ENCODE measurements around the gene CPNE1.
A peak's percentile ranks its signal among the peaks of the same experiment; 100 is the strongest.

CPNE1 gene

DNA sequence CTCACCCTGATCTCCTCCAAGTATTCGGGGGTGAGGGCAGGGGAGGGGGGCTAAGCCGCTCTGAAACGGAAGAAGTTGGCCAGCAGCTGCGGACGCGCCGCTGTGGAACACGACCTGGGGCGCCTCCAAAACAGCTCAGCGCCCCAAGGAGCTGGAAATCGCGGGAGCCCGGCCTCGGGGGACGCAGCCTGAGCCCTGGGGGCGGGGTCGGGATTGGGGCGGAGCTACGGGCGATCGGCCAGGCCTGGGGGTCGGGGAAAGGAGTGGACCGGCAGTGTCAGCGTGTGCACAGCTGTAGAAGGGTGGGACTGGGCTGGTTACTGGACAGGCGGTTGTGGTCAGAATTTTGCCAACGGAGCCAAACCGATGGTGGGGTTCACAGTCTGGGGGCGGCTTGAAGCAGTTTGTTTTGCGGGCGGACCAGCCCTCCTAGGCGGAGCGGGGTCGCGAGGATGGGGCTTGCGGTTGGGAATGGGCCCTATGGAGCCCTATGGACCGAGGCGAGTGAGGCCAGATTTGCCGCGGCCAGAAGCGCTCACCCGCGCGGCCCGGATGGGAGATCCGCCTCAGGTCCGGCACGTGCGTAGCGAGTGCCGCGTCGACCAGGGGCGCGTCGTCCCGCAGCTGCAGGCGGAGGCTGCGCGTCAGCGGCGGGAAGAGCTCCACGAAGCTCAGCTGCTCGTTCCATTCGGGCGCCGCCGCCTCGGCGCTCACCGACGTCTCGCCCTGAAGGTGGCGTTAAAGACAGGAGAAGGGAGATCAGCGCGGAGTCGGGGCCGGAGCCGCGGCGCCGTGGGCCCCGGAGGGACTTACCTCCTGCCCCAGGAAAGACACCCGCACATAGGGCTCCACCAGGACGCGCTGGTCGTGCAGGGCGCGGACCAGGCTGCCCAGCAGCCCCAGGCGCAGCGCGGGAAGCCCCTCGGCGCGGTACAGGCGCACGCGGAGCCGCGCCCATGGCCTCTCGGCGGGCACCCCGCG is 63.4 kb downstream of the CPNE1 start:
- FAIRE-seq (peak; percentile 39), DNase-seq (ENCODE audit: insufficient read length, low spot score) (peak; percentile 70)

DNA sequence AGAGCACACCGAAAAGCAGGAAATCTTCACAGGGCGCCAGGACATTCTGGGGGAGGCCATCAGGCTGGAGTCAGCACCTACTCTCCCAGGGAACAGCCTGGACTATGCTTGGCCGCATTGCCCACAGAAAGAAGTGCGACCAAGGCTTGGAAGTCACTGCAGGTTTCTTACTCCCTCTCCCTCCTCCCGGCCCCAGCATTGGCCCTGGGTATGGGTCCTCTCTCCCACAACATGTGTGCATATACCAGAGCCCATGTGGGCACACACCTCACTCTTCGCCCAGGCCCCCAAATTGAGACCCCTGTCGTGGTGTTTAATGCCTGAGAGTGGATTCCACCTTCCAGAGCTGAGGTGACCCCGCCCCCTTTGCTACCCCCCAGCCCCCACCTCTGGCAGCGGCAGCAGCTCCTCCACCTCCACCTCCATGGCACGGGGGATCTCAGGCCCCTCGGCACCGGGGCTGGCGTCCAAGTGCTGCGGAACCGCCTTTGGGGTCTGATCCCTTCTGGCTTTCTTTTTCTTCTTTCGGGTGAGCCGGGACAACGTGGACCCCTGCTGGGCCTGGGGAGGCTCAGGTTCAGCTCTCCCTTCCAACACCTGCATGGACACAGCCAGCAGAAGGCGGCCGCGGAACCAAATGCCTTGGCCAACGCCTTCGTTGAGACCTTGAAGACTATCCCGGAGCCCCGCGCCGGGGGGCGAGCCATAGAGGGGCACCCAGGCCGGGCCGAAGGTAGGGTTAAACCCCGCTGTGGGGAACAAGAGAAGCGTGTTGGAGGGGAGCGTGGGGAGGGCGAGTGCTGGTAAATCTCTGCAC is 64.3 kb downstream of the CPNE1 start:
- DNase-seq (ENCODE audit: insufficient read length, low spot score) (no peak), FAIRE-seq (no peak)

DNA sequence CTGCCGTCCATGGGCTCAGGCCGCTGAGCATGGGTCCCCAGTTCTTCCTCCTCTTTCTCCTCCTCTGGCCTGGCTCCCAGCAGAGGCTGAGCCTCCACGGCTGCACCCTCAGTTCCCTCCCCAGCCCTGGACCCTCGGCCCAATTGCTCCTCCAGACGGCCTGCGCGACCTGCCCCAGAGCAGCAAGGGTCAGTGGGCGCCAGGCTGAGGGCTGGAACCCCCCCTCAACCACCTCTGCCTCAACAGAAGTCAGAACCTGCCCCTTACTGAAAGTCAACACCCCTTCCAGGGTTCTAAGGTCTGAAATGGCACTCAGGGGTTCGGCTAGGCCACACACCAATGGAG is 65.0 kb downstream of the CPNE1 start:
- FAIRE-seq: no peak
- no peak for DNase-seq (ENCODE audit: insufficient read length, low spot score)

DNA sequence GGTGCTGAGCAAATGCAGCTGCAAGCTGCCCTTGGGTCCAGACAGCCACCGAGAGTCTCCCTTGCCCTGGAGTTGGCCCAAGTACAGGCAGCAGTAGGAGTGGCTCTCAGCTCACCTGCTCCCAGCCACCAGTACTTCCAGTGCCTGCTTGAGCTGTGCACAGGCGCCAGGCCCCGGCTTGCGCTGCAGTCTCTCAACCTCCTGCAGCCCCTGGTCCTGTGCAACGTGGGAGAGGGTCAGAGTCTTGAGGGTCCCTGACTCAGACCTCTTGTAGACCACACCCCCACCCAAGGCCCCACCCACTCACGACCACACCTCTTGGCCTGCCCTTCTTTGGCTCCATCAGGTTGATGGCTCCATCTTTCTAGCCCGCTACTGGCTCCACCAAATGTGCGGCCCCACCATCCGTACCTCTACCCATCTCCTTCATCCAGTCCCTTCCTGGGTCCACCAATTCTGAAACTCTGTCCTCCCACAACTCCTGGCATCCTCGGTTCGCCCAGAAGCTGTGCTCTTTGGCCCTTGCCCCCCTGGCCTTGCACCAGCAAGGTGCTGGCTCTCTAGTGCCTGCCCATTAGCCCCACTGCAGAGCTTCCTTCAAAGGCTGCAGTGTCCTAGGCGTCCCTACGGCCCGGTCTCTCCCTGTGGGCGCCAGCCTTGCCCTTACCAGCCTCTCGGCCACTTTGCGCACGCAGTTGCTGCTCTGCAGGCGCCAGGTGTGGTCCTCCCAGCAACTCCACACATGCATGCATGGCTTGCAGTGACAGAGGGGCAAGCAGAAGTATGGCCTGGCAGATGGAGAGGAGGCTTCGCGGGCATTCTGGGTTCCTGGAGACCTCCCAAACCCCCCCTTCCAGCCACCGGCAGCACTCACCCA is 65.6 kb downstream of the CPNE1 start:
- FAIRE-seq (no peak), DNase-seq (ENCODE audit: insufficient read length, low spot score) (no peak)

DNA sequence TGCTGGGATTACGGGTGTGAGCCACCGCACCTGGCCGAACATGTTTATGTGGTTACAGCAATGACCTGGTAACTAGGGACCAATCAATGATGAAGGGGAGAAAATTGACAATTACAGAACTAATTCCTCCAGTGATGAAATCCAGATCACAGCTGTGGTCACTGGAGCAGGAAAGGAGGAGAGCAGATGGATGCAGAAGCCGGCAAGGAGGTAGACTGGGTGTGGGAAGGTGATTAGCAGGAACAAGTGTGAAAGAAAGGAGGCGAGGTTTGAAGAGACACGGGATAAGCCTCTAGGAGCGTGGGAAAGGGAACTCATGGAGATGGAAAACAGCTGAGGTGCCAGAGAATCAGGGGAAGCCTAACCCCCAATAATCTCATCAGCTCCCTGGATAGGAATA is 66.2 kb downstream of the CPNE1 start:
- no peak for FAIRE-seq

DNA sequence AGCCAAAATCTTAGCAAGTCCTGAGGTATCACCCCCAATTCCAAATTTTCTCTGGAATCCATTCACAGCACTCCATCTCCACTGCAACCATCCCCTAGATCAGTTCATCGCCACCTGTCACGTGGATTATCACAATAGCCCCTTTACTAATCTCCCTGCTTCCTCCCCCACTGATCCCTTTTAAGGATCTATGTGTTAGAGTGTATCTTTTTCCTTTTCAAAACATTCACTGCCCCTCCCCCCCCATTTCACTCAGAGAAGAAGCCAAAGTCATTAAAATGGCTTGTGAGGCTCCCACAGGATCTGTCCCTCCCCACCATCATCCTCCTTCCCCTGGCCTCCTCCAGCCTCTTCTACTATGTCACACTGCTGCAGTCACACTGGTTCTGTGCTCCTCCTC is 67.5 kb downstream of the CPNE1 start:
- FAIRE-seq (no peak), DNase-seq (ENCODE audit: insufficient read length, low spot score) (no peak)

More for the DNA sequence above, 66.2 kb downstream of the CPNE1 start:
- DNase-seq (ENCODE audit: insufficient read length, low spot score): no peak

DNA sequence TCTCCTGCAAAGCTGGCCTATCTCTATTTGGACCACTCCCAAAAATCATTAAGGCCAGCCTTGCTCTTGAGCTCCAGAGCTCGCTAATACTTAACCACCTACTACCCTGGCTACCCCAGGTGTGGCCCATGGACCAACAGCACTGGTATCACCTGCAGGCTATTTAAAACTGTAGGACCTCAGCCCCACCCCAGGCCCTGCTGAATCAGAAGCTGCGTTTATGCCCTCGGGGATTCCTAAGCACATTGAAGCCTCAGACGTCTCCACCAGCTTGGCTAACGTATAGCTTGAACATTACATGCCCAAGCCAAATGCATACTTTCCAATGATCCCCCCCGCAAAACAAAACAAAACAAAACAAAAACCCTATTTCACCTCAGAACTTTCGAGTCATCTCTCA is 68.8 kb downstream of the CPNE1 start:
- no peak for FAIRE-seq
- no peak for DNase-seq (ENCODE audit: insufficient read length, low spot score)

DNA sequence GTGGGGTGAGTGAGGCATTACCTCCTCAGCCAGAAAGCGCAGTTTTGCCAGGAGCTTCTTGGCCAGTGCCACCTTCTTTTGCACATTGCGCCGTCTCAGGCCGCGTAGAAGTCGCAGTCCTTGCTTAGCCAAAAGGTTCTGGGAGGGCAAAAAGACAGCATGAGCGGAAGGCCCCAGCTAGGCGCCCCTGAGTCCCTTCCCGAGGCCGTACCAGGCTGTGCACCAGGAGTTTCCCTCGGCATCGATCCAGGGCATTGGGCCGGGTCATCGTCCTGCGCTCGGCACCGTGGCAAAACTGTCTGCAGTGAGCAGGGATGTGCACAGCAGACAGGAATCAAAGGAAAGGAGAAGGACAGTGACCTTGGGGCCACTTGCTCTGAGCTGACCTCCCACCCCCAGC is 69.2 kb downstream of the CPNE1 start:
- no peak for FAIRE-seq
- DNase-seq (ENCODE audit: insufficient read length, low spot score): no peak

DNA sequence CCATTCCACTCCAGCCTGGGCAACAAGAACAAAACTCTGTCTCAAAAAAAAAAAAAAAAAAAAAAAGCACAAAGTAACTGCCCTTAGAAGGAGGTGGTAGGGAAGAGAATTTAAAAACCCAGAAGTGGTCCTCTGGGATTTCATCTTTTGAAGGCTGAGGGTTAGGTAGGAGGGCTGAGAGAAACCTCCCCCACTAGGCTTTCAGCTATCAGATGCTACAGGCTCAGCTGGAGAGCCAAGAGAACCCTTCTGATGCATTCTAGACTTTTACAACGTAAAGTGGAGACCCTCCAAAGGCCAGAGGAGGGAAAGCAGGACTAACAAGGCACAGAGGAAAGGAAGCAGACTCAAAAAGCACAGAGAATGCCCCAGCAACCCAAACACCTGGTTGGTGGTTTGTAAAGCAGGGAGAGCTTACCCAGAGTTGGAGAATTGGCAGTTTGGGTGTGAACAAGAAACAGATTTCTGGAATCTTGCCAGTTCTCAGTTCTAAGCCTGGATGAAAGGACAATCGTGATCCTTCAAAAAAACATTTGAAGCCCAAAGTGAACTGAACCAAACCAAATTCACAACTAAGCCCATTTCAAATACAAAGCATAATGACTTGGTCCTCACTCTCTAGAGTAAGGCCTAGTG is 72.2 kb downstream of the CPNE1 start:
- FAIRE-seq (no peak), DNase-seq (ENCODE audit: insufficient read length, low spot score) (no peak)

DNA sequence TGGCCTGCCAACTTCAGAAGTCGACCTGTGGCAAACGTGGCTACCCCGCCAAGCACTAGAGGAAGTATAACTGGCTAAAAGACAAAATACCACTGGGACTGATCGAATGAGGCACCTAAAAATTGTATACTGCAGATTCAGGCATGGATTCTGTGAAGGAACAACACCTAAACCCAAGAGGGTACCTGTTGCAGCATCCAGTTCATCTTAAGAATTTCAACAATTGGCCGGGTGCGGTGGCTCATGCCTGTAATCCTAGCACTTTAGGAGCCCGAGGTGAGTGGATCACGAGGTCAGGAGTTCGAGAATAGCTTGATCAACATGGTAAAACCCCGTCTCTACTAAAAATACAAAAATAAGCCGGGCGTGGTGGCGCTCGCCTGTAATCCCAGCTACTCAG is 76.3 kb downstream of the CPNE1 start:
- FAIRE-seq (no peak), DNase-seq (ENCODE audit: insufficient read length, low spot score) (no peak)

DNA sequence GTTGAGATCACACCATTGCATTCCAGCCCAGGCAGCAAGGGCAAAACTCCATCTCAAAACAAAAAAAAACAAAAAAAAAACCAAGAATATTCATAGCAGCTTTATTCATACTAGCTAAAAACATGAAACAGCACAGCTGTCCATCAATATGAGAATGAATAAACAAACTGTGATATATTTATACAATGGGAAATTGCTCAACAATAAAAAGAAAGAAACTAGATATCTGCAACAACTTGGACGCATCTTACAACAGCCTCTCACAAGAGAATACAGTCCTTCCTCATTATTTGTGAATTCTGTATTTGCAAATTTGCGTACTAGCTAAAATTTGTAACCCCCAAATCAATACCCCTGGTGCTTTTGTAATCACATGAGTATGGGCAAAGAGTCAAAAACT is 77.3 kb downstream of the CPNE1 start:
- no peak for FAIRE-seq
- no peak for DNase-seq (ENCODE audit: insufficient read length, low spot score)

DNA sequence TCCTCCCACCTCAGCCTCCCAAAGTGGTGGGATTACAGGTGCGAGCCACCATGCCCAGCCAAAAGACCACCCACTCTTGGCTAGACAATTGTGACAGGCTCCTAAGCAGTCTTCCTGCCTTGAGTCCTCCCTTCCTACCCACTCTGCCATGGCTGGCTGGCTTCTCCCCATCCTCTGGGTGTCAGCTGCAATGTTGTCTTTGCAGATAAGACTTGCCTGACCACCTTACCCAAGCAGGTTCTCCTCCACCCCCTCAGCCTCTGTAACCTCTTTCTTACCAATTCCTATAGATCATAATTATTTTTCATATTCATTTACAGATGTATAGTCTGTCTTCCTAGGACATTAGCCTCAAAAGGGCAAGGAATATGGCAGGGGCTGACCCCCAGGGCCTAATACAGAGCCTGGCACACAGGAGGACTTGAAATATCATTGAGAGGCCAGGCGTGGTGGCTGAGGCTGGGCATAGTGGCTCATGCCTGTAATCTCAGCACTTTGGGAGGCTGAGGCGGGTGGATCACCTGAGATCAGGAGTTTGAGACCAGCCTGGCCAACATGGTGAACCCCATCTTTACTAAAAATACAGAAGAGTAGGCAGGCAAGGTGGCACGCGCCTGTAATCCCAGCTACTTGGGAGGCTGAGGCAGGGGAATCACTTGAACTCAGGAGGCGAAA is 77.8 kb downstream of the CPNE1 start:
- DNase-seq (ENCODE audit: insufficient read length, low spot score) (no peak), FAIRE-seq (no peak)

DNA sequence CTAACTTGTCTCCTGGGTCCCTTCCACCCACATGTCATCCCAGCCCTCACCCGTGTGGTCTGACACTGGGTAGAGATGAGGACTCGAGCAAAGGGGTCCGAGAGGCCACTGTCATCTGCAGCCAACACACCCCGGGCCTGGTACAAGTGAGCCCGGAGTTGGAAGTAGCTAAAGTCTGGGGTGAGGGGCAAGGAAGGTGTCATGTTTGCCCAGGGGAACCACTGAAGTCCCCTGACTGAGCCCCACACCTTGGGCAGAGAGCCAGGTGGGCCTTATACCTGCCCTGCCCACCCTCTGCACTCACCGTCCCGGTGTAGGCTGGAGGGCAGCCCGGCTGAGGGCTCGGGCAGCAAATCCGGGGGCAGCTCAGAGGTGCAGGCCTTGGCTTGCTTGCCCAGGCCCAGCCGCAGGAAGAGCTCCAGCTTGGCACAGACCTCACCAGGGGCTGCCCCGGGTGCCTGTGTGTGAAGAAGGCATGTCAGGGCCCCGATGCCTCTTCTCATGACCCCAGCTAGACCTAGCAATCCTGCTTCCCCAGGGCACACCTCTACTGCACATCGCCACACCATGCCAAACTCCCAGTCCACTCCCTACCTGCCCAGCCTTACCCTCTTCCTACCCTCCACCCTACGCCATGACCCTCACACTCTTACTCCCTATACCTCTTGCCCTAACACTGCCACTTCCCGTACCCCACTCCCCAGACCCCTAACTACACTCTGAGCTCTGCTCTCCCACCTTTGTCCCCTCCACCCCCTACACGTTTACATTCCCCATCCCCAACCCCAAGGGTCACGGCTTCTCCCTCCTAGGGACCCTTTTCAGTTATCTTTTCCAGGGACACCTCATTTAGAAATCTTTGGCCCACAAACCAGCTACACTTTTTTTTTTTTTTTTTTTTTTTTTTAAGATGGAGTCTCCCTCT is 80.8 kb downstream of the CPNE1 start:
- FAIRE-seq: no peak
- no peak for DNase-seq (ENCODE audit: insufficient read length, low spot score)

DNA sequence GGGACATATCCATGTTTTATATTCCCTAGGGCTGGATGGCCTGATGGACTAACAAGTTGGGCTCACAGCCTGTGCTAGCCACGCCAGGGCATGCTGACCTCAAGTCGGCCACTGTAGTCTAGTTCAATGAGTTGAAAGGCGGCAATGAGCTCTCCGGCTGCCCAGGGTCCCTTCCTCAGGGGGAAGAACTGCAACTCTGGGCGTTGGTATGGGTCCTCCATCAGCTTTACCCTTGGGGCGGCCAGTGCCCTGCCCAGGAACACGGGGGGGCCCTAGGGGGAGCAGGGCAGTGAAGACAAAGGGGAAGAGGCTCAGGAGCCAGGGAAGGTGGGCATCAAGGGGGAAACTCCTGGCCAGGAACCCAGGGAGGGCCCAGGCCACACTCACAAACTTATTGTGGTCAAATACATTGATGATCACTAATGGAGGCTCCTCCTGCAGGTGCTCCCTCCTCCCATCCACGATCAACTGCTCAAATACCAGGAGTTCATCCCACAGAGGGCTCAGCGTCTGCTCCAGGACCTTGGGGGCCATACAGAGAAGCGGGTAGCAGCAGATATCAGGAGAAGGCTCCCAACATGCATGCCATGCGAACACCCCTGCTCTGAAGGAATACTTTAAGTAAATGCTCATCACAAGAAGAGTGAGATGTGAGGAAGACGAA is 81.8 kb downstream of the CPNE1 start:
- no peak for DNase-seq (ENCODE audit: insufficient read length, low spot score)
- FAIRE-seq: no peak

DNA sequence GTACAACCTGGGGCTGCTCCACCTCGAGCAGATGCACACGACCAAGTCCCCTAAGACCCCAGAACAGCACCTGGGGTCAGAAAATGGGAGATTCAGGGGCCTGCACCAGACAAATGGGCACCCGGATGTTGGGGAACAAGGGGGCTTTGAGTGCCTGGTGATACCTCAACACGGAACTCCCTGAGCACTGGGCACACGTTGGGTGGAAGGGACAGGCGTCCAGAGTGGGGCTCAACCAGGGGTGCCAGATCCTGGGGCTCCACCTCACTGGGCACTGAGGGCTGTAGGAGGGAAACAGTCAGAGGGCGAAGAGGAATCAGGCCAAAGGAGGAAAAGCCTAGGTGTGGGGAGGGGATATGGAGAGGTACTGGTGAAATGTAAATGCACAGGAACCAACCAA is 82.6 kb downstream of the CPNE1 start:
- FAIRE-seq: no peak
- no peak for DNase-seq (ENCODE audit: insufficient read length, low spot score)

DNA sequence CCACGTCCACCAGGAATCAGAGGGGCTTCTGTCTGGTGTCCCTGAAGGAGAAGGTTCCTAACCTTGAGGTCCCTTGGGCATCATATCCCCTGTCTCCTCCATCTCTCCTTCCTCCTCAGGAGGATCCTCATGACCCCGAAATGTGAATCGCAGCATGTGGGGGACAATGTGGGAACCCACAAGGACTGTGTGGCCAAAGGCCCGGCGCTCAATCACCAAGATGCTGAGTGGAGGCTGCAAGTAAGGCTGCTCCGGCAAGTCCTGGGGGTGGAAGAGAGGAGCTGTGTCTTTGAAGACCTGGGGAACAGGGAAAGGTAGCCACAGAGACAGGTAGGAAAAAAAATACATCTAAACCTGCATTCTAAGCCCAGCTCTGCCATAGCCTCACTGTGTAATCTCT is 85.5 kb downstream of the CPNE1 start:
- DNase-seq (ENCODE audit: insufficient read length, low spot score) (no peak), FAIRE-seq (no peak)

DNA sequence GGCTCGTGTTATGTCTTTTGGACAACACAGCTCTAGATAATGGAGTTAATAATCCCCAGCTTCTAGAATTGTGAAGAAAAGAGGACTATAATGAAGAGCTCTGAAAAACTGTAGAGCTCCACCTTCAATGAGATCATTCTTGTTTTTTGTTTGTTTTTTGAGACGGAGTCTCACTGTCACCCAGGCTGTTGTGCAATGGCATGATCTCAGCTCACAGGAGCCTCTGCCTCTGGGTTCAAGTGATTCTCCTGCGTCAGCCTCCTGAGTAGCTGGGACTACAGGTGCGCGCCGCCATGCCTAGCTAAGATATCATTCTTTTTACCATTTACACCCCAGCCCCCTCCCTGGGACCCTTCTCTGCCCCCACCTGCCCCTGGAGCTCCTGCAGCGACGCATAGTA is 86.2 kb downstream of the CPNE1 start:
- DNase-seq (ENCODE audit: insufficient read length, low spot score) (no peak), FAIRE-seq (no peak)

DNA sequence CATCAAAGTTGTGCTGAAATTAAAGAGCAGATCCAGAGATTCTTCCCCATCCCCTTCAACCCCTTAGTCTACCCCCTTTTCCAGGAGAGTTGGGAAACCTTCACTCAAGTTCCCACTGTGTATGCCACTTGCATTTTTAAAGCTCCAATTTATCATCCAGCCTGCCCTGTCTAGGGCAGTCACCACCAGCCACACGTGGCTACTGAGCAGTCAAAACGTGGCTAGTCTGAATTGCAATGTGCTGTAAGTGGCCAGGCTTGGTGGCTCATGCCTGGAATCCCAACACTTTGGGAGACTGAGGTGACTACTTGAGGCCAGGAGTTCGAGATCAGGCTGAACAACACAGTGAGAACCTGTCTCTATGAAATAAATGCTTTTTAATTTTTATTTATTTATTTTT is 87.9 kb downstream of the CPNE1 start:
- FAIRE-seq (no peak), DNase-seq (ENCODE audit: insufficient read length, low spot score) (no peak)
